OCI-LY7 (cell line): ENCODE measurements around the gene WNT7B. TPM values are rescaled to one million over a fixed set of nuclear protein-coding genes. Genes with fewer than 3 reads are reported as not detected.

Experiments used
- BruUV-seq: library from RNA; stranded (reverse); fragments of 400-500 nt; replicated peaks from 2 replicates; lab custom pipeline; 2021; lab: Mats Ljungman, UMichigan
- CTCF ChIA-PET: fragments of 300-600 bp; sonication (Branson Sonifier 250); formaldehyde crosslinking; loops from one replicate; lab custom pipeline; 2022; ENCODE audit warnings: antibody characterized with exemption; ENCODE audit not compliant: unreplicated experiment; lab: Charles Lee
- POLR2A ChIA-PET: fragments of 300-600 bp; sonication (Branson Sonifier 250); formaldehyde crosslinking; loops from one replicate; lab custom pipeline; 2022; ENCODE audit warnings: antibody characterized with exemption; lab: Charles Lee
- DNase-seq: peaks from one replicate; pipeline ENCODE4 v3.0.0-alpha.2; 2015; ENCODE audit warnings: low spot score
- H2AFZ ChIP-seq: fragments of 200-600 bp; sonication (generic), shearing (Covaris generic); 2 replicates; pipeline ENCODE4 v1.6.1; 2014; ENCODE audit warnings: mild to moderate bottlenecking, antibody characterized with exemption, low read length, moderate library complexity
- H3K27ac ChIP-seq: fragments of 200-600 bp; sonication (generic); 2 replicates; pipeline ENCODE4 v1.5.1; 2014; ENCODE audit warnings: mixed run types, low read depth, mild to moderate bottlenecking, moderate library complexity, low read length, inconsistent platforms; ENCODE audit not compliant: poor library complexity, severe bottlenecking
- H3K36me3 ChIP-seq: fragments of 200-600 bp; sonication (generic); 2 replicates; pipeline ENCODE4 v1.6.1; 2014; ENCODE audit warnings: mild to moderate bottlenecking, antibody characterized with exemption, low read length, moderate library complexity, mixed read lengths; ENCODE audit not compliant: insufficient read depth
- H3K4me1 ChIP-seq: fragments of 200-600 bp; sonication (generic); 2 replicates; pipeline ENCODE4 v1.5.1; 2014; ENCODE audit warnings: mild to moderate bottlenecking, low read length; ENCODE audit not compliant: insufficient read depth, poor library complexity, severe bottlenecking
- H3K4me2 ChIP-seq: fragments of 200-600 bp; sonication (generic); 2 replicates; pipeline ENCODE4 v1.6.1; 2014; ENCODE audit warnings: mild to moderate bottlenecking, low read length
- H3K4me3 ChIP-seq: fragments of 200-600 bp; sonication (generic); 2 replicates; pipeline ENCODE4 v1.5.1; 2014; ENCODE audit warnings: mild to moderate bottlenecking, low read depth, low read length; ENCODE audit not compliant: poor library complexity, severe bottlenecking
- H3K79me2 ChIP-seq: fragments of 200-600 bp; sonication (generic); 2 replicates; pipeline ENCODE4 v1.6.1; 2016; ENCODE audit warnings: low read depth, mild to moderate bottlenecking, low read length, moderate library complexity, mixed read lengths; ENCODE audit not compliant: insufficient read depth
- H3K9me2 ChIP-seq: fragments of 200-600 bp; sonication (generic); 2 replicates; pipeline ENCODE4 v1.6.1; 2016; ENCODE audit warnings: mild to moderate bottlenecking, low read length, mixed read lengths; ENCODE audit not compliant: insufficient read depth
- H3K9me3 ChIP-seq: fragments of 200-600 bp; sonication (generic); 2 replicates; pipeline ENCODE4 v1.6.1; 2014; ENCODE audit warnings: mild to moderate bottlenecking, mixed run types, low read length, mixed read lengths
- H4K20me1 ChIP-seq: fragments of 200-600 bp; sonication (generic); 2 replicates; pipeline ENCODE4 v1.6.1; 2014; ENCODE audit warnings: mild to moderate bottlenecking, antibody characterized with exemption, low read length, moderate library complexity, mixed read lengths; ENCODE audit not compliant: insufficient read depth
- EZH2phosphoT487 ChIP-seq: fragments of 200-600 bp; sonication (generic); IDR thresholded peaks from 2 replicates; pipeline ENCODE4 v1.6.1; 2018; ENCODE audit warnings: low read depth, borderline replicate concordance, mild to moderate bottlenecking, mixed run types, antibody characterized with exemption, low read length, moderate library complexity, mixed read lengths
- intact Hi-C: fragments of 100-400 bp; cut with micrococcal nuclease; formaldehyde crosslinking; loops from one replicate; pipeline ENCODE4 v1.10.0; 2022; ENCODE audit not compliant: unreplicated experiment
- total RNA-seq, 2 experiments: library from RNA; depleted of rRNA in 1 of 2; stranded (reverse); fragments of >200 nt in 1 of 2; shearing (Covaris generic) in 1 of 2; gene quantifications; 2 replicates each; pipeline ENCODE4 v1.2.3, GENCODE V29; 2014 to 2022
- TF ChIP-seq, protein P1 (sequence below): fragments of 200-600 bp; sonication (generic); conservative IDR thresholded peaks from 2 replicates; pipeline ENCODE4 v1.5.1; 2014; ENCODE audit warnings: mild to moderate bottlenecking, antibody characterized with exemption, low read length, moderate library complexity, mixed read lengths

The WNT7B gene
- total RNA-seq, 2 experiments from 2014 or later, result not detected

DNA sequence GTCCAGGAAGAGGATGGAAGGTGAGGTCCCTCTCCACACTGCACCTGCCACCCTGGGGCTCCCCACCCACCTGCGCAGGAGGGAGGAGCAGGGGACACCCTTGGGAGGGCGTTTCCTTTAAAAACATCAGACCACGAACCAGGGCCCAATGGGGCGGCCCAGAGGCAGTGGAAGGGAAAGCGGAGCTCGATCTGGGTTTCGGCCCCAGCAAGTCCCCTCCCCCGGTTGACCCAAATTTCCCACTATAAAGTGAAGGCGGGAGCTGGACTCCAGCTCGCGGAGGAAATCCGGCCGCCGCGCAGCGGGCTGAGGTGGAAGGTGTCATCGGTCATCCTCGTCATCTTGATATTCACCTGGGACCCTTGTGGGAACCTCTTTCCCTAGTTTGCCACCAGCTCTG, 99.3 kb downstream of the WNT7B start:
- Histone ChIP-seq H3K9me2 (no peaks in the 10 kb centered on the region), H3K36me3 (no peaks in the 10 kb centered on the region), H3K27ac (no peak overlapping the region), H3K9me3 (0 out of 2 replicates have a peak, but pooled peaks cover 3% of the 10 kb centered on the region), H3K4me1 (no peaks in the 10 kb centered on the region), H4K20me1 (no peaks in the 10 kb centered on the region), H3K79me2 (no peaks in the 10 kb centered on the region), H3K4me2 (no peak overlapping the region), H3K4me3 (no peak overlapping the region), H2AFZ (no peak overlapping the region)
- no TSS peak for BruUV-seq
- intact Hi-C loops, result no loop called here
- no peak for DNase-seq
- CTCF ChIA-PET, result no interaction called here
- POLR2A ChIA-PET, result no interaction called here
- no peak for TF ChIP-seq EZH2phosphoT487
- TF ChIP-seq, protein P1, sequence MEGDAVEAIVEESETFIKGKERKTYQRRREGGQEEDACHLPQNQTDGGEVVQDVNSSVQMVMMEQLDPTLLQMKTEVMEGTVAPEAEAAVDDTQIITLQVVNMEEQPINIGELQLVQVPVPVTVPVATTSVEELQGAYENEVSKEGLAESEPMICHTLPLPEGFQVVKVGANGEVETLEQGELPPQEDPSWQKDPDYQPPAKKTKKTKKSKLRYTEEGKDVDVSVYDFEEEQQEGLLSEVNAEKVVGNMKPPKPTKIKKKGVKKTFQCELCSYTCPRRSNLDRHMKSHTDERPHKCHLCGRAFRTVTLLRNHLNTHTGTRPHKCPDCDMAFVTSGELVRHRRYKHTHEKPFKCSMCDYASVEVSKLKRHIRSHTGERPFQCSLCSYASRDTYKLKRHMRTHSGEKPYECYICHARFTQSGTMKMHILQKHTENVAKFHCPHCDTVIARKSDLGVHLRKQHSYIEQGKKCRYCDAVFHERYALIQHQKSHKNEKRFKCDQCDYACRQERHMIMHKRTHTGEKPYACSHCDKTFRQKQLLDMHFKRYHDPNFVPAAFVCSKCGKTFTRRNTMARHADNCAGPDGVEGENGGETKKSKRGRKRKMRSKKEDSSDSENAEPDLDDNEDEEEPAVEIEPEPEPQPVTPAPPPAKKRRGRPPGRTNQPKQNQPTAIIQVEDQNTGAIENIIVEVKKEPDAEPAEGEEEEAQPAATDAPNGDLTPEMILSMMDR, result no peak

DNA sequence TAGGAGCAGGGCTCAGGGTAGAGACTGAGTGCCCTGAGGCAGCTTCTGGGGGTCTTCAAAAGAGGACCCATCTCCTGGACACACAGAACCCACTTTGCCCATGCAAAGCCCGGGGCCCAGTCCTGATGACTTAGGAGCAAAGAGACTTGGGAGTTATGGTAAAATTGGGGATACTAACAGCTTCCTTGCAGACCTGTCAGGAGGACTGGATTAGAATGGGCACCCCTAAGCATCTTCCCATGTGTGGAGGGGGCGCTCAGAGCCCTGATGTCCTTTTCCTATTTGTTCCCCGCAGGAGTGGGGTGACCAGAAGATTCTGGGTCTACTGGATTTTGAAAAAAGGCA, 100.0 kb downstream of the WNT7B start:
- H3K27ac ChIP-seq, result no peak overlapping the region
- TF ChIP-seq, protein P1, result no peak
- no peak for TF ChIP-seq EZH2phosphoT487
- no peaks in the 10 kb centered on the region for H3K4me1 ChIP-seq
- BruUV-seq, result no TSS peak
- ChIA-PET POLR2A (no interaction called here), CTCF (interaction anchor here (0.6 kb wide), 1 partner anchor 286 kb away, joined by 3 read pairs; no protein-coding TSS in a partner anchor)
- DNase-seq, result no peak
- no peaks in the 10 kb centered on the region for H3K79me2 ChIP-seq
- no peaks in the 10 kb centered on the region for H3K36me3 ChIP-seq
- H3K9me3 ChIP-seq, result 0 out of 2 replicates have a peak, but pooled peaks cover 6% of the 10 kb centered on the region
- intact Hi-C loops, result no loop called here
- H3K4me2 ChIP-seq, result no peak overlapping the region
- no peaks in the 10 kb centered on the region for H4K20me1 ChIP-seq
- H2AFZ ChIP-seq, result no peak overlapping the region
- no peak overlapping the region for H3K4me3 ChIP-seq
- H3K9me2 ChIP-seq, result no peaks in the 10 kb centered on the region

DNA sequence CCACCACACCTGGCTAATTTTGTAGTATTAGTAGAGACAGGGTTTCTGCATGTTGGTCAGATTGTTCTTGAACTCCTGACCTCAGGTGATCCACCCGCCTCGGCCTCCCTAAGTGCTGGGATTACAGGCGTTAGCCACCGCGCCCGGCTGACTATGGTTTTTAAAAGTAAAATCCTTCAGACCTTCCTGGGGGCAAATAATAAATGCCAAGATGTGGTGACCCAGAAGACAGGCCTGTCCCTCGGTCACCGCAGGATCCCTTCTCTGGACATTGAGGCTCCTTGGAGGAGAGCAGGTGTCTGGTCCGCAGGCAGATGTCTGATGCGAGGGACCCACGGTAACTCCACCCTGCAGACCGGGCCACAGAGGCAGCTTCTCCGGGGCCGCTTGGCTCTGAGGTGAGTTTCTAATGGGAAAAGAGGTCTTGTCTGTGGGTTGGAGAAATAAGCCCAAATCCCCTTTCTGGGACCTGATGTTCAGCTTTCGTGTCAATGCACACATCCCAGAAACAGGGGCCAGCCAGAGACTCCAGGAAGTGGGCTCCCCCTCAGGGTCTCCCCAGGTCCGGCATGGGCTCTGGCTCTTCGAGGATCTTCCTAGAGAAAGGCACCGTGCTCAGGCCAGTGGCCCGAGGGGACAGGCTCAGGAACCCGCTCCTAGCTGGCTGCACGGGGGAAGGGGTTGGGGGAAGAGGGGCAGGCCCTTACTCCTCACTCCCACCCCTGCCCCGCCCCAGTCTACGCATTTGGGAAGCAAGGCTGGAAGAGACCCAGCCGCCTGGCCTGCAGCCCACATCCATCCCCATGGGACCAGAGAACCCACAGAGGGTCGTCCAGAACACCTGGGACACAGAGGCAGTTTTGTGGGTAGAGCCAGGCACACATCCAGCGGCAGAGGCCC, 100.6 kb downstream of the WNT7B start:
- no peaks in the 10 kb centered on the region for H3K79me2 ChIP-seq
- no peaks in the 10 kb centered on the region for H3K4me1 ChIP-seq
- no peak overlapping the region for H2AFZ ChIP-seq
- no peaks in the 10 kb centered on the region for H3K36me3 ChIP-seq
- TF ChIP-seq EZH2phosphoT487, result no peak
- TF ChIP-seq, protein P1, result no peak
- no peak overlapping the region for H3K4me3 ChIP-seq
- no peaks in the 10 kb centered on the region for H4K20me1 ChIP-seq
- no peak overlapping the region for H3K27ac ChIP-seq
- ChIA-PET POLR2A (interaction anchor here (0.5 to 0.6 kb wide), 2 partner anchors 356 to 769 kb away, joined by 3 to 5 read pairs; no protein-coding TSS in a partner anchor), CTCF (interaction anchor here (0.6 kb wide), 1 partner anchor 286 kb away, joined by 3 read pairs; no protein-coding TSS in a partner anchor)
- 0 out of 2 replicates have a peak, but pooled peaks cover 6% of the 10 kb centered on the region for H3K9me3 ChIP-seq
- no peaks in the 10 kb centered on the region for H3K9me2 ChIP-seq
- no peak overlapping the region for H3K4me2 ChIP-seq
- no TSS peak for BruUV-seq
- intact Hi-C loops, result no loop called here
- no peak for DNase-seq
